Panc1 (cell line): ENCODE data around the gene FARS2. TPM values are rescaled to one million over a fixed set of nuclear protein-coding genes. Genes with fewer than 3 reads are reported as not detected.

ENCODE experiments used
- ATAC-seq: fragments of 200-7000 bp; cut with Tn5 transposase; 2 replicates; pipeline ENCODE4 v1.9.1; 2020; ENCODE audit warnings: mild to moderate bottlenecking, moderate library complexity
- BruUV-seq: library from RNA; stranded (reverse); fragments of 400-500 nt; replicated peaks from 2 replicates; lab custom pipeline; 2021; lab: Mats Ljungman, UMichigan
- CTCF ChIA-PET: fragments of 300-600 bp; sonication (Branson Sonifier 250); formaldehyde crosslinking; loops from one replicate; lab custom pipeline; 2022; ENCODE audit warnings: antibody characterized with exemption; lab: Charles Lee
- POLR2A ChIA-PET: fragments of 300-600 bp; sonication (Branson Sonifier 250); formaldehyde crosslinking; loops from one replicate; lab custom pipeline; 2022; ENCODE audit warnings: antibody characterized with exemption; lab: Charles Lee
- DNase-seq: peaks from one replicate; pipeline ENCODE4 v3.0.0-alpha.2; 2010; ENCODE audit warnings: low read depth, low spot score
- H3K27ac ChIP-seq: 2 replicates; pipeline ENCODE4 v1.5.1; 2011; ENCODE audit warnings: mild to moderate bottlenecking, low read length, inconsistent platforms
- H3K27me3 ChIP-seq: fragments of 200-500 bp; sonication (Bioruptor generic); 2 replicates; pipeline ENCODE4 v1.6.0; 2014; ENCODE audit warnings: low read length, inconsistent platforms; ENCODE audit not compliant: control insufficient read depth, insufficient read depth
- H3K36me3 ChIP-seq: fragments of 200-500 bp; sonication (Bioruptor generic); 2 replicates; pipeline ENCODE4 v1.5.1; 2014; ENCODE audit warnings: inconsistent platforms, mild to moderate bottlenecking, low read length, moderate library complexity; ENCODE audit not compliant: control insufficient read depth, insufficient read depth
- H3K4me1 ChIP-seq: 2 replicates; pipeline ENCODE4 v1.5.1; 2011; ENCODE audit warnings: inconsistent platforms, mild to moderate bottlenecking, low read length, moderate library complexity; ENCODE audit not compliant: control insufficient read depth, insufficient read depth
- H3K4me3 ChIP-seq, 2 experiments: 2 replicates each; pipeline ENCODE4 v1.5.1; 2011 to 2012; ENCODE audit warnings: low read depth in 2 of 2, low read length in 2 of 2, mild to moderate bottlenecking in 2 of 2, inconsistent platforms in 1 of 2, moderate library complexity in 1 of 2
- H3K9me3 ChIP-seq: fragments of 200-500 bp; sonication (Bioruptor generic); 2 replicates; pipeline ENCODE4 v1.5.1; 2014; ENCODE audit warnings: low read depth, mild to moderate bottlenecking, inconsistent platforms, low read length, moderate library complexity; ENCODE audit not compliant: control insufficient read depth, insufficient read depth
- CTCF ChIP-seq: fragments of 450-650 bp; IDR thresholded peaks from 2 replicates; pipeline ENCODE4 v1.5.1; 2017; ENCODE audit warnings: mild to moderate bottlenecking
- POLR2AphosphoS5 ChIP-seq: IDR thresholded peaks from 2 replicates; pipeline ENCODE4 v1.6.1; 2012; ENCODE audit warnings: mild to moderate bottlenecking, low read depth, low read length, moderate library complexity
- SIN3A ChIP-seq: IDR thresholded peaks from 2 replicates; pipeline ENCODE4 v1.6.1; 2012; ENCODE audit warnings: low read depth, mild to moderate bottlenecking, low read length, moderate library complexity, borderline replicate concordance; ENCODE audit not compliant: insufficient read depth
- TCF7L2 ChIP-seq: IDR thresholded peaks from 2 replicates; pipeline ENCODE4 v1.6.1; 2011; ENCODE audit warnings: mild to moderate bottlenecking, low read depth, low read length, inconsistent platforms
- in situ Hi-C: cut with HindIII; loops from 2 replicates; pipeline ENCODE4 v1.10.0; 2016; ENCODE audit warnings: low sequenced_read_pairs, low pct_unique_long_range_greater_than_20kb
- intact Hi-C: fragments of 100-400 bp; cut with micrococcal nuclease; formaldehyde crosslinking; loops from one replicate; pipeline ENCODE4 v1.10.0; 2022; ENCODE audit not compliant: unreplicated experiment
- total RNA-seq: library from RNA; stranded (reverse); gene quantifications from one replicate; pipeline ENCODE4 v1.2.1, GENCODE V29; 2021; ENCODE audit not compliant: unreplicated experiment
- TF ChIP-seq, protein P1 (sequence below), 2 experiments: IDR thresholded peaks; 2 replicates each; pipeline ENCODE4 v1.6.1; 2011 to 2012; ENCODE audit warnings: low read depth in 2 of 2, control low read depth in 1 of 2, low read length in 1 of 2, mild to moderate bottlenecking in 1 of 2, moderate library complexity in 1 of 2; ENCODE audit not compliant: insufficient read depth in 1 of 2

FARS2 gene
- total RNA-seq, 1 experiment from 2014 or later = 12.8 TPM

DNA sequence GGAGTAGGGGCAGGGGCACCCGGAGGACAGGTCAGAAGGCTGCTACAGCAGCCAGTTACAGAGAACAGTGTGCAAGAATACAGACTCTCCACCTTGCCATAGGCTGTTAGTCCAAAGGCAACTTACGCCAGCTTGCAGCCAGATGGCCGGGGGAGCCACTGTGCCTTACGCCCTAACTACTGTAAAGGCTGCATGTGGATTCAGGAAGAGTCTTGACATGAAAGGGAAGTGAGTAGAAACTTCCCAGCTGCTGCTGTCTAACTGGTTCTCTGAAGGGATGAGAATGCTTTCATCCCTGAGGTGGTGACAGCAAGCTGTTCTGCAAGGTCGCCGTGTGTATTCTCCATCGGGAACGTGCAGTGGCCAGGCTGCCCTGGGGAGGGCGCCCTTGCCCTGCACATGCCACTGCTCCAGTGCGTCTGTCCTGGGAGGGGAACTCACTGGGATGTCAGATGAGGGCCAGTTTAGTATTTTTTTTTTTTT is 46.7 kb upstream of the FARS2 start:
- POLR2A ChIA-PET = no interaction called here
- Histone ChIP-seq H3K27ac (no peak overlapping the region), H3K4me3 (no peak overlapping the region), H3K4me1 (no peaks in the 10 kb centered on the region), H3K36me3 (no peaks in the 10 kb centered on the region), H3K9me3 (no peaks in the 10 kb centered on the region), H3K27me3 (no peaks in the 10 kb centered on the region)
- intact Hi-C loops (loop anchor here (1.0 kb wide), 1 partner anchor 184 kb away; no protein-coding TSS in a partner anchor), in situ Hi-C loops (no loop called here)
- no TSS peak for BruUV-seq
- ATAC-seq (peak; percentile 87), DNase-seq (no peak)
- CTCF ChIA-PET = interaction anchor here (0.8 to 1.0 kb wide), 2 partner anchors 187 to 188 kb away, joined by 3 to 6 read pairs; no protein-coding TSS in a partner anchor
- TF ChIP-seq POLR2AphosphoS5 = no peak
- no peak for TF ChIP-seq TCF7L2
- peak; percentile 83 for TF ChIP-seq CTCF
- TF ChIP-seq, protein P1, sequence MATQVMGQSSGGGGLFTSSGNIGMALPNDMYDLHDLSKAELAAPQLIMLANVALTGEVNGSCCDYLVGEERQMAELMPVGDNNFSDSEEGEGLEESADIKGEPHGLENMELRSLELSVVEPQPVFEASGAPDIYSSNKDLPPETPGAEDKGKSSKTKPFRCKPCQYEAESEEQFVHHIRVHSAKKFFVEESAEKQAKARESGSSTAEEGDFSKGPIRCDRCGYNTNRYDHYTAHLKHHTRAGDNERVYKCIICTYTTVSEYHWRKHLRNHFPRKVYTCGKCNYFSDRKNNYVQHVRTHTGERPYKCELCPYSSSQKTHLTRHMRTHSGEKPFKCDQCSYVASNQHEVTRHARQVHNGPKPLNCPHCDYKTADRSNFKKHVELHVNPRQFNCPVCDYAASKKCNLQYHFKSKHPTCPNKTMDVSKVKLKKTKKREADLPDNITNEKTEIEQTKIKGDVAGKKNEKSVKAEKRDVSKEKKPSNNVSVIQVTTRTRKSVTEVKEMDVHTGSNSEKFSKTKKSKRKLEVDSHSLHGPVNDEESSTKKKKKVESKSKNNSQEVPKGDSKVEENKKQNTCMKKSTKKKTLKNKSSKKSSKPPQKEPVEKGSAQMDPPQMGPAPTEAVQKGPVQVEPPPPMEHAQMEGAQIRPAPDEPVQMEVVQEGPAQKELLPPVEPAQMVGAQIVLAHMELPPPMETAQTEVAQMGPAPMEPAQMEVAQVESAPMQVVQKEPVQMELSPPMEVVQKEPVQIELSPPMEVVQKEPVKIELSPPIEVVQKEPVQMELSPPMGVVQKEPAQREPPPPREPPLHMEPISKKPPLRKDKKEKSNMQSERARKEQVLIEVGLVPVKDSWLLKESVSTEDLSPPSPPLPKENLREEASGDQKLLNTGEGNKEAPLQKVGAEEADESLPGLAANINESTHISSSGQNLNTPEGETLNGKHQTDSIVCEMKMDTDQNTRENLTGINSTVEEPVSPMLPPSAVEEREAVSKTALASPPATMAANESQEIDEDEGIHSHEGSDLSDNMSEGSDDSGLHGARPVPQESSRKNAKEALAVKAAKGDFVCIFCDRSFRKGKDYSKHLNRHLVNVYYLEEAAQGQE (IDR thresholded peaks at IDR 0.05; ENCODE audit: insufficient read depth in 1 of 2, low read depth in 2 of 2, low read length in 1 of 2) = no peak
- no peak for TF ChIP-seq SIN3A

DNA sequence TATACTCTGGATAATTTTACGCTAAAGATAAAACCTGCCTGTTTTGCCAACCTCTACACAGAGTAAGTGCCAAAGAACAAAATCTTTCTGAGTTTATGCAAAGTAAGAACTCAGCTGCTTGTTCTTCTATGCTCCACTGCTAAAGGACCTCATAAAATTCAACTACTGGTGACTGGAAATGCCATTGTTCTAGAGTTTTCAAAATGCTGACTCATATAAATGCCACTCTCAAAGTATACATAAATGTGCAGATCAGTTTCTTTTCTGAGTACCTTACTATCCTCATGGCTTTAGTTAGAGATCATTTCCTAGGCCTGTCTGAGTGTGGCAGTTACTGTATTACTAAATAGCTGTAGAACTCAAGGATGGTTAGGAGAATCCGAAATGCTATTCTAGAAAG is 46.2 kb upstream of the FARS2 start:
- CTCF ChIA-PET = interaction anchor here (0.8 to 1.0 kb wide), 2 partner anchors 186 to 188 kb away, joined by 3 to 6 read pairs; no protein-coding TSS in a partner anchor
- no peak overlapping the region for H3K4me3 ChIP-seq
- no peaks in the 10 kb centered on the region for H3K36me3 ChIP-seq
- no peak for TF ChIP-seq TCF7L2
- TF ChIP-seq, protein P1 (IDR thresholded peaks at IDR 0.05; ENCODE audit: insufficient read depth in 1 of 2, low read depth in 2 of 2, low read length in 1 of 2) = no peak
- TF ChIP-seq POLR2AphosphoS5 = no peak
- 0 out of 2 replicates have a peak, but pooled peaks have one; percentile 44 for TF ChIP-seq CTCF
- no peak for TF ChIP-seq SIN3A
- ATAC-seq (no peak), DNase-seq (no peak)
- no peaks in the 10 kb centered on the region for H3K27me3 ChIP-seq
- H3K9me3 ChIP-seq = no peaks in the 10 kb centered on the region
- POLR2A ChIA-PET = no interaction called here
- no peaks in the 10 kb centered on the region for H3K4me1 ChIP-seq
- in situ Hi-C loops = no loop called here
- intact Hi-C loops = loop anchor here (1.0 kb wide), 1 partner anchor 183 kb away; no protein-coding TSS in a partner anchor
- BruUV-seq = no TSS peak
- no peak overlapping the region for H3K27ac ChIP-seq
